Choroid plexus epithelial cell (primary cell): ENCODE data around the gene ACSL3.

Source experiments
- DNase-seq: peaks from one replicate; pipeline ENCODE4 v3.0.0-alpha.2; 2010; ENCODE audit warnings: low read depth
- H3K4me3 ChIP-seq: 2 replicates; pipeline ENCODE4 v1.5.1; 2011; ENCODE audit warnings: low read depth, mild to moderate bottlenecking, control low read depth, low read length, moderate library complexity
- CTCF ChIP-seq: conservative IDR thresholded peaks from 2 replicates; pipeline ENCODE4 v1.5.1; 2011; ENCODE audit warnings: low read depth, mild to moderate bottlenecking, control low read depth, inconsistent platforms, low read length, moderate library complexity

Gene ACSL3

GRCh38 chr2:222933458-222933857 is 72.6 kb downstream of the ACSL3 start:
- DNase-seq: no peak

DNA sequence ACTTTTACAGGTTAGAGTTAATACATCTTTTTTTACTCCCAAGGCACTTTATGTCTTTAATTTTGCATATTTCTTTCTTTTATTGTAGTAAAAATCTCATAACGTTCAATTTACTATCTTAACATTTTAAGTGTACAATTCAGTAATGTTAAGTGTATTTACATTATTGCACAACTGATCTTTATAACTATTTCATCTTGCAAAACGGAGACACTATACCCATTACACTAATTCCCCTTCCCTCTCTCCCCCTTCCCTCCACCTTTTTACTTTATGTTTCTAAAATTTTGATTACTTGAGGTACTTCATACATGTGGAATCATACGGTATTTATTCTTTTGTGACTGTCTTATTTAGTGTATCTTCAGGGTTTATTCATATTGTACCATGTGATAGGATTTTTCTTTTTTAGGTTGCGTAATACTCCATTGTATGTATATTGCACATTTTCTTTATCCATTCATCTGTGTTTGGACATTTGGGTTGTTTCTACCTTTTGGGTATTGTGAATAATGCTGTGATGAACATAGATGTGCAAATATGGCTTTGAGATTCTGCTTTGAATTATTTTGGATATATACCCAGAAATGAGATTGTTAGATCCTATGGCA is 75.0 kb downstream of the ACSL3 start:
- H3K4me3 ChIP-seq: no peak overlapping the region
- no peak for DNase-seq
- no peak for TF ChIP-seq CTCF

More at GRCh38 chr2:222933458-222933857, 72.6 kb downstream of the ACSL3 start:
- TF ChIP-seq CTCF: no peak
- H3K4me3 ChIP-seq: no peak overlapping the region

- H3K4me3 ChIP-seq: no peak overlapping the region
- no peak for TF ChIP-seq CTCF
- DNase-seq: no peak
Measured at GRCh38 chr2:222936705-222937104, 75.9 kb downstream of the ACSL3 start.

DNA sequence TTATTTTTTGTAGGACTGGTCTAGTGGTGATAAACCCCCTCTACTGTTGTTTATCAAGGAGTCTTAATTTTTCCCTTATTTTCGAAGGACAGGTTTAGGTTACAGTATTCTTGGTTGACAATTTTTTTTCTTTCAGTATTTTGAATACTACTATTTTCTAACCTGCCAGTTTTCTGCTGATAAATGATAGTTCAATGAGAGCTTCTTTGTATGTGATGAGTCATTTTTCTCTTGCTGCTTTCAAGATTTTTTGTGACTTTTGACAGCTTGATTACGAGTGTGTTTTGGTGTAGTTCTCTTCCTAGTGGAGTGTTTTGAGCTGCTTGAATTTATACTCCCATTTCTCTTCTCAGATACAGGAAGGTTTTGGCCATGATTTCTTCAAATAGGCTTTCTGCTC is 77.5 kb downstream of the ACSL3 start:
- H3K4me3 ChIP-seq: no peak overlapping the region
- TF ChIP-seq CTCF: no peak
- DNase-seq: no peak

DNA sequence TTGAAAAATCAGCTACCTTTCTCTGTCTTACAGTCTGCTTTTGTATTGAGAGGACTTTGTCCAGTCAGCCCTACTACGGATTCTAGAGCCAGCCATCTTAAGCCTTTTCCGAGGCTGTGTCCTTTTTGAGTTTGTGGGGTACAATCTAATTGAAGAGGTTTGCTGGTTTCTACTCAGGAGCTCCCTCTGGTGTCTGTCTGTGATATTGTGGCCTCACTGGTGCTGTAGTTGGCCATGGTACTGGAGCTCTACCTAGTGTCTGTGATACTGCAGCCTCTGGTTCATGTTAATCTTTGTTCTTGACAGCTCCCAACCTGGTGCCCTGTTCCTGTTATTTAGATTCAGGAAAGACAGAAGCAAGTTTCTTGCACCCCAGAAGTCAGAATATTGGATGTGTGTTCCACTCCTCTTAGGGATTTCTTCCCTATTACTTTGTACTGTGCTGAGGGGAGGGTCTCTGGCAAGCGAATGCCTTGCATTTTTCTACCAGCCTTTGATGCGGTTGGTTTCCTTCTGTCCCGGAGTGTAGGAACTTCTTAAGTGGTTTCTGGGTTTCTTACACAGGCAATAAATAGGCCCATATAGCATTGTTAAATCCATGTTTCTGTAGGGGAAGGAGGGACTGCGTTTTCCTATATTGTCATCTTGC is 78.5 kb downstream of the ACSL3 start:
- peak; percentile 98 for TF ChIP-seq CTCF
- H3K4me3 ChIP-seq: no peak overlapping the region
- DNase-seq: peak; percentile 88

- no peak for DNase-seq
- H3K4me3 ChIP-seq: no peak overlapping the region
- TF ChIP-seq CTCF: no peak
Measured at GRCh38 chr2:222939979-222940378, 79.1 kb downstream of the ACSL3 start.

GRCh38 chr2:222941510-222942032 is 80.7 kb downstream of the ACSL3 start:
- H3K4me3 ChIP-seq: no peak overlapping the region
- no peak for DNase-seq
- no peak for TF ChIP-seq CTCF
